ENCODE data around the gene ZBTB1. TPM values are rescaled to one million over a fixed set of nuclear protein-coding genes. Genes with fewer than 3 reads are reported as not detected.
"Not testable (repeated sequence)": the region's sequence is repeated elsewhere in the genome, so short reads cannot be mapped to it uniquely, and the experiment has no call there.

ZBTB1 gene
- total RNA-seq, 2 donors from 2014 or later = 75.6 to 154 TPM

GRCh38 chr14:64561631-64562030, 57.1 kb downstream of the ZBTB1 start:
- Mint-ChIP-seq H3K4me3 (no peak overlapping the region), H3K36me3 (ENCODE audit: low read depth) (no peaks in the 10 kb centered on the region), H3K9me3 (no peaks in the 10 kb centered on the region), H3K27me3 (no peaks in the 10 kb centered on the region), H3K4me1 (peaks cover 6% of the 10 kb centered on the region), H3K27ac (no peak overlapping the region)
- no peak for ATAC-seq (replicated peaks)

- H3K27me3 Mint-ChIP-seq = no peaks in the 10 kb centered on the region
- H3K4me3 Mint-ChIP-seq = no peak overlapping the region
- H3K9me3 Mint-ChIP-seq = no peaks in the 10 kb centered on the region
- H3K27ac Mint-ChIP-seq = no peak overlapping the region
- no peaks in the 10 kb centered on the region for H3K36me3 Mint-ChIP-seq (ENCODE audit: low read depth)
- peaks cover 6% of the 10 kb centered on the region for H3K4me1 Mint-ChIP-seq
- ATAC-seq (replicated peaks) = no peak
These were observed 57.9 kb downstream of the ZBTB1 start for GRCh38 chr14:64562436-64562835.

- no peak overlapping the region for H3K27ac Mint-ChIP-seq
- H3K4me1 Mint-ChIP-seq = peaks cover 6% of the 10 kb centered on the region
- ATAC-seq (replicated peaks) = no peak
- no peaks in the 10 kb centered on the region for H3K36me3 Mint-ChIP-seq (ENCODE audit: low read depth)
- H3K27me3 Mint-ChIP-seq = no peaks in the 10 kb centered on the region
- no peaks in the 10 kb centered on the region for H3K9me3 Mint-ChIP-seq
- no peak overlapping the region for H3K4me3 Mint-ChIP-seq
These were observed 59.1 kb downstream of the ZBTB1 start for GRCh38 chr14:64563696-64564095.

GRCh38 chr14:64566651-64567122, 62.1 kb downstream of the ZBTB1 start:
- no peaks in the 10 kb centered on the region for H3K4me1 Mint-ChIP-seq
- no peak overlapping the region for H3K4me3 Mint-ChIP-seq
- H3K36me3 Mint-ChIP-seq (ENCODE audit: low read depth) = no peaks in the 10 kb centered on the region
- no peaks in the 10 kb centered on the region for H3K9me3 Mint-ChIP-seq
- ATAC-seq (replicated peaks) = no peak
- H3K27me3 Mint-ChIP-seq = no peaks in the 10 kb centered on the region
- H3K27ac Mint-ChIP-seq = no peak overlapping the region

- Mint-ChIP-seq H3K27ac (no peak overlapping the region), H3K27me3 (no peaks in the 10 kb centered on the region), H3K4me1 (no peaks in the 10 kb centered on the region), H3K36me3 (ENCODE audit: low read depth) (no peaks in the 10 kb centered on the region), H3K9me3 (no peaks in the 10 kb centered on the region), H3K4me3 (no peak overlapping the region)
- no peak for ATAC-seq (replicated peaks)
These were observed 64.6 kb downstream of the ZBTB1 start for GRCh38 chr14:64569138-64569631.

GRCh38 chr14:64569646-64570045, 65.1 kb downstream of the ZBTB1 start:
- not testable (repeated sequence) for H3K27ac Mint-ChIP-seq; H3K27me3 Mint-ChIP-seq; ATAC-seq (replicated peaks); H3K4me1 Mint-ChIP-seq; H3K36me3 Mint-ChIP-seq (ENCODE audit: low read depth); H3K9me3 Mint-ChIP-seq; H3K4me3 Mint-ChIP-seq

GRCh38 chr14:64572386-64573104, 68.0 kb downstream of the ZBTB1 start:
- no peaks in the 10 kb centered on the region for H3K36me3 Mint-ChIP-seq (ENCODE audit: low read depth)
- no peak for ATAC-seq (replicated peaks)

GRCh38 chr14:64573109-64573508, 68.5 kb downstream of the ZBTB1 start:
- ATAC-seq (replicated peaks) = no peak
- Mint-ChIP-seq H3K27me3 (no peaks in the 10 kb centered on the region), H3K9me3 (no peaks in the 10 kb centered on the region), H3K27ac (no peak overlapping the region), H3K4me1 (no peaks in the 10 kb centered on the region), H3K4me3 (no peak overlapping the region), H3K36me3 (ENCODE audit: low read depth) (no peaks in the 10 kb centered on the region)

More at GRCh38 chr14:64572386-64573104, 68.0 kb downstream of the ZBTB1 start:
- Mint-ChIP-seq H3K27me3 (no peaks in the 10 kb centered on the region), H3K4me3 (no peak overlapping the region), H3K4me1 (no peaks in the 10 kb centered on the region), H3K27ac (no peak overlapping the region), H3K9me3 (no peaks in the 10 kb centered on the region)

Other genes with a start within 250 kb of the ZBTB1 start
- 1 to 10 TPM in 1 of 2 donors, under 1 TPM in 1; 0.56 to 6.1 TPM for gene ESR2, start 210.4 kb upstream of the ZBTB1 start, total RNA-seq
- 100 to 1,000 TPM; 142 to 282 TPM for gene MTHFD1, start 116.4 kb upstream of the ZBTB1 start, total RNA-seq
- gene AKAP5, start 39.3 kb upstream of the ZBTB1 start, total RNA-seq = 1 to 10 TPM in 1 of 2 donors, under 1 TPM in 1; 0.82 to 1.0 TPM
- gene ZBTB25, start 932 bp upstream of the ZBTB1 start, total RNA-seq = 10 to 100 TPM; 29.7 to 88.5 TPM
- 1 to 10 TPM; 6.5 to 7.4 TPM for gene HSPA2, start 36.0 kb downstream of the ZBTB1 start, total RNA-seq
- gene PPP1R36, start 45.2 kb downstream of the ZBTB1 start, total RNA-seq = not detected
- 10 to 100 TPM; 17.2 to 19.2 TPM for gene PLEKHG3, start 199.7 kb downstream of the ZBTB1 start, total RNA-seq